Activated naive CD8-positive, alpha-beta T cell (primary cell): ENCODE measurements around the gene H2AZ1.

ENCODE experiments used
- H3K27ac Mint-ChIP-seq: one replicate; pipeline ENCODE4 v1.8.0; 2021; ENCODE audit warnings: mixed read lengths
- H3K27me3 Mint-ChIP-seq: one replicate; pipeline ENCODE4 v1.8.0; 2021; ENCODE audit warnings: mixed read lengths
- H3K36me3 Mint-ChIP-seq: one replicate; pipeline ENCODE4 v1.8.0; 2021; ENCODE audit warnings: mixed read lengths
- H3K4me1 Mint-ChIP-seq: one replicate; pipeline ENCODE4 v1.8.0; 2021; ENCODE audit warnings: low read depth, mixed read lengths
- H3K4me3 Mint-ChIP-seq: one replicate; pipeline ENCODE4 v1.8.0; 2021; ENCODE audit warnings: mild to moderate bottlenecking, mixed read lengths
- H3K9me3 Mint-ChIP-seq: one replicate; pipeline ENCODE4 v1.8.0; 2021; ENCODE audit warnings: low read depth, mixed read lengths

Gene H2AZ1

GRCh38 chr4:99915449-99915848, 34.6 kb downstream of the H2AZ1 start:
- H3K4me1 Mint-ChIP-seq = peaks cover 23% of the 10 kb centered on the region
- no peaks in the 10 kb centered on the region for H3K27me3 Mint-ChIP-seq
- H3K27ac Mint-ChIP-seq = peak overlapping the region; percentile 6
- peaks cover 25% of the 10 kb centered on the region for H3K36me3 Mint-ChIP-seq
- H3K9me3 Mint-ChIP-seq = no peaks in the 10 kb centered on the region
- no peak overlapping the region for H3K4me3 Mint-ChIP-seq
